ENCODE data around the gene ARAP2.

Gene ARAP2

GRCh38 chr4:36254371-36254770 lies 10.1 kb upstream of the ARAP2 start:
- H3K9me2 ChIP-seq (replicated peaks; ENCODE audit: control insufficient read depth, low read length): no peaks in the 10 kb centered on the region
- no peaks in the 10 kb centered on the region for H3K9me3 ChIP-seq (ENCODE audit: control insufficient read depth, insufficient read depth, low read length)
- no peak overlapping the region for H3K4me2 ChIP-seq (ENCODE audit: low read length)
- no peak overlapping the region for H3K27ac ChIP-seq (ENCODE audit: low read depth, low read length)
- no peaks in the 10 kb centered on the region for H3K79me2 ChIP-seq (ENCODE audit: control insufficient read depth, low read length)
- no peaks in the 10 kb centered on the region for H4K20me1 ChIP-seq (ENCODE audit: control insufficient read depth, insufficient read depth, low read depth, low read length)
- H3F3A ChIP-seq (ENCODE audit: control insufficient read depth, insufficient read depth): no peaks in the 10 kb centered on the region
- H3K36me3 ChIP-seq (ENCODE audit: control insufficient read depth, low read length): no peaks in the 10 kb centered on the region
- H3K4me3 ChIP-seq (ENCODE audit: low read length): no peak overlapping the region
- no peak for TF ChIP-seq CTCF (IDR thresholded peaks at IDR 0.05; ENCODE audit: low read depth, low read length, poor library complexity, severe bottlenecking)
- TF ChIP-seq EZH2phosphoT487 (IDR thresholded peaks at IDR 0.05; ENCODE audit: borderline replicate concordance, low read length): no peak
- H3K27me3 ChIP-seq (ENCODE audit: control insufficient read depth, low read length): no peaks in the 10 kb centered on the region
- no peaks in the 10 kb centered on the region for H3K4me1 ChIP-seq (ENCODE audit: control insufficient read depth, low read length)

GRCh38 chr4:36251983-36252382 lies 7.7 kb upstream of the ARAP2 start:
- Histone ChIP-seq H3K4me3 (ENCODE audit: low read length) (no peak overlapping the region), H3K36me3 (ENCODE audit: control insufficient read depth, low read length) (no peaks in the 10 kb centered on the region), H3K9me2 (replicated peaks; ENCODE audit: control insufficient read depth, low read length) (no peaks in the 10 kb centered on the region), H3F3A (ENCODE audit: control insufficient read depth, insufficient read depth) (no peaks in the 10 kb centered on the region), H4K20me1 (ENCODE audit: control insufficient read depth, insufficient read depth, low read depth, low read length) (no peaks in the 10 kb centered on the region), H3K9me3 (ENCODE audit: control insufficient read depth, insufficient read depth, low read length) (no peaks in the 10 kb centered on the region), H3K27ac (ENCODE audit: low read depth, low read length) (no peak overlapping the region), H3K4me2 (ENCODE audit: low read length) (no peak overlapping the region), H3K79me2 (ENCODE audit: control insufficient read depth, low read length) (no peaks in the 10 kb centered on the region), H3K4me1 (ENCODE audit: control insufficient read depth, low read length) (no peaks in the 10 kb centered on the region), H3K27me3 (ENCODE audit: control insufficient read depth, low read length) (no peaks in the 10 kb centered on the region)
- TF ChIP-seq CTCF (IDR thresholded peaks at IDR 0.05; ENCODE audit: low read depth, low read length, poor library complexity, severe bottlenecking) (no peak), EZH2phosphoT487 (IDR thresholded peaks at IDR 0.05; ENCODE audit: borderline replicate concordance, low read length) (no peak)

- H3F3A ChIP-seq (ENCODE audit: control insufficient read depth, insufficient read depth): no peaks in the 10 kb centered on the region
- no peaks in the 10 kb centered on the region for H3K79me2 ChIP-seq (ENCODE audit: control insufficient read depth, low read length)
- H3K9me2 ChIP-seq (replicated peaks; ENCODE audit: control insufficient read depth, low read length): no peaks in the 10 kb centered on the region
- H3K4me2 ChIP-seq (ENCODE audit: low read length): no peak overlapping the region
- H3K27me3 ChIP-seq (ENCODE audit: control insufficient read depth, low read length): peaks cover 3% of the 10 kb centered on the region; the same call in 1 of the 2 replicates
- H3K9me3 ChIP-seq (ENCODE audit: control insufficient read depth, insufficient read depth, low read length): no peaks in the 10 kb centered on the region
- H3K36me3 ChIP-seq (ENCODE audit: control insufficient read depth, low read length): no peaks in the 10 kb centered on the region
- H3K4me3 ChIP-seq (ENCODE audit: low read length): no peak overlapping the region
- no peaks in the 10 kb centered on the region for H3K4me1 ChIP-seq (ENCODE audit: control insufficient read depth, low read length)
- TF ChIP-seq CTCF (IDR thresholded peaks at IDR 0.05; ENCODE audit: low read depth, low read length, poor library complexity, severe bottlenecking) (no peak), EZH2phosphoT487 (IDR thresholded peaks at IDR 0.05; ENCODE audit: borderline replicate concordance, low read length) (no peak)
- no peaks in the 10 kb centered on the region for H4K20me1 ChIP-seq (ENCODE audit: control insufficient read depth, insufficient read depth, low read depth, low read length)
- H3K27ac ChIP-seq (ENCODE audit: low read depth, low read length): no peak overlapping the region
Observed at GRCh38 chr4:36249610-36250009, 5.3 kb upstream of the ARAP2 start.
